GM21529 (cell line): Measurements from ENCODE around the gene HOXA5.

Experiments
- ATAC-seq: cut with Tn5 transposase; IDR thresholded peaks from one replicate; pipeline ENCODE4 v1.9.1; 2021; ENCODE audit not compliant: unreplicated experiment

The HOXA5 gene

GRCh38 chr7:27149842-27150567, 6.5 kb upstream of the HOXA5 start:
- ATAC-seq = no peak

- no peak for ATAC-seq
Observed at GRCh38 chr7:27148756-27149641, 5.5 kb upstream of the HOXA5 start.

GRCh38 chr7:27148031-27148755, 4.7 kb upstream of the HOXA5 start:
- ATAC-seq = no peak

- no peak for ATAC-seq
Observed at GRCh38 chr7:27147199-27148030, 3.9 kb upstream of the HOXA5 start, which contains the start of gene HOXA6. TSS of gene HOXA6 (minus strand) at chr7:27147774. CDS start at chr7:27147749, 25 bp downstream.

DNA sequence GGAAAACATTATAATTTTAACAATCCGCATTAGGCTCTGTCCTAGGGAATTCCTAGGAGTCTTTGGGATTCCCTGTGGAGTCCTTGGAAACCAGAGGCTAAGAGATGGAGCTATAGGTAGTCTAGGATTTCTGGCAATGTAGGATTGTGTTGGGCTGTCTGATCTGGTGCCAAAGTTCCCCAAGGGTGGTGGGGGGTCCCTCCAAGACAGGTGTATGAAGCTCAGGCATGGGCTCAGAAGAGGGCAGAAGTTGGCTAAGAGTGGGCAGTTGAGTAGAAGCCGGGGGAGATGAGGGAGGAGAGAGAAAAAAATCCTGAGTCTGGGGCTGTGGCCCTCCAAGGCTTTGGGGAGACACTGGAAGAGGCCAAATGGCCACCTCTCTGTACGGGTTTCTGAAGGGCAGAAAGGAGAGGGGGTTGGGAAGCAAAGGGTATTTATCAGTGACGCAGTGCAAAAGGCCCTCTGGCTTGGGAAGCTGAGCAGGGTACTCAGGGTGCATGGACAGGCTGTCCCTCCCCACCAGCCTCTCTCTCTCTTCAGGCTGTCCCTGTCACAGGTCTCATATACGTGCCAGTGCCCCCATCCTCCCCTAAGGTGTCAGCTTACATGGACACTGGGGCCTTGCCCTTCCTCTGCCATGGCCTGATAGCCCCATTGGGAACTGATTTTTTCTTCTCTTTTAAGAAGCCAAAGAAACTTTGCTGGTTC, 3.2 kb upstream of the HOXA5 start:
- ATAC-seq = no peak

GRCh38 chr7:27145914-27146412, 2.5 kb upstream of the HOXA5 start:
- no peak for ATAC-seq

DNA sequence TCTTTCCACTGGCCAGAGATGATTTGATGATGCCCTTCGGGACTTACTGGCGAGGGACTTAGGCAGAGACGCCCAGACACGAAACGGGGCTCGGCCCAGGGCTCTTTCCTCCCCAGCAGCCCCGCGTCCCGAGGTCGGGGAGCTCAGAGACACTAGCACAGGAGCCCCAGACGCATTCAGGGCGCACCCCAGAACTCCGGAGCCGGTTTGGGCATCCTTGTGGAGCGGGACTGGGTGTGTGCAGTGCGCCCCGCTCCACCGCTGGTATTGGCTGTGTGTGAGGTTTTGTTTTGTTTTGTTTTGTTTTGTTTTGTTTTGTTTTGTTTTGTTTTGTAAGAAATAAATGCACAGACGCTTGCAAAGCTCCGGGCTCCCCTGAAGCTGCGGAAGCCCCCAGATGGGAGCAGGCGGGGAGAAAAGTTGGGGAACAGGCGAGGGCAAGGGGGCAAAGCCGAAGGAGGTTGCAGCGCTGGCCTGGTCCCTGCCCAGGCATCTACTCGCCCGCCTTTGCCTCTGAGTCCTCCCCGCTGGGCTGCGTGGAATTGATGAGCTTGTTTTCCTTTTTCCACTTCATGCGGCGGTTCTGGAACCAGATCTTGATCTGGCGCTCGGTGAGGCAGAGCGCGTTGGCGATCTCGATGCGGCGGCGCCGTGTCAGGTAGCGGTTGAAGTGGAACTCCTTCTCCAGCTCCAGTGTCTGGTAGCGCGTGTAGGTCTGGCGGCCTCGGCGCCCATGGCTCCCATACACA, 1.9 kb upstream of the HOXA5 start:
- no peak for ATAC-seq

DNA sequence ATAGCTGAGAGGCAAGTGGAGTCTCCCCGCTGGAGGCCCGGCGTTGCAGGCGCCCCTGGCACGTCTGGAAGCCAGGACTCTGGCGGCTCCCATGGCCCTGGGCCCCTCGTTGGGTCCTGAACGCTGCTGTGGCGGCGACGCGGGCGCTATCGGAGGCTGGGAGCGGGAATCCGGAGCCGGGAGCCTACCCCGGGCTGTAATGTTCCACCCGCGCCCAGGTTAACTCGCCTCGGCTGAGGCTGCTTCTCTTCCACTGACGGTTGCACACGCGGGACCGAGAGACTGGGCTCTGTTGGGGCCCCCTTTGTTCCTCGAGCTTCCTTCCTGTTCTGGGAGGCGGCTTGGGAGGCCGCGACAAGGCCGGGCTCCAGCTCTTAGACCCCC, 1.3 kb upstream of the HOXA5 start:
- ATAC-seq = no peak

GRCh38 chr7:27143950-27144780, 684 bp upstream of the HOXA5 start:
- ATAC-seq = no peak

GRCh38 chr7:27142580-27143022, 880 bp downstream of the HOXA5 start:
- ATAC-seq = no peak

- no peak for ATAC-seq
Observed at GRCh38 chr7:27141923-27142579, 1.4 kb downstream of the HOXA5 start.

DNA sequence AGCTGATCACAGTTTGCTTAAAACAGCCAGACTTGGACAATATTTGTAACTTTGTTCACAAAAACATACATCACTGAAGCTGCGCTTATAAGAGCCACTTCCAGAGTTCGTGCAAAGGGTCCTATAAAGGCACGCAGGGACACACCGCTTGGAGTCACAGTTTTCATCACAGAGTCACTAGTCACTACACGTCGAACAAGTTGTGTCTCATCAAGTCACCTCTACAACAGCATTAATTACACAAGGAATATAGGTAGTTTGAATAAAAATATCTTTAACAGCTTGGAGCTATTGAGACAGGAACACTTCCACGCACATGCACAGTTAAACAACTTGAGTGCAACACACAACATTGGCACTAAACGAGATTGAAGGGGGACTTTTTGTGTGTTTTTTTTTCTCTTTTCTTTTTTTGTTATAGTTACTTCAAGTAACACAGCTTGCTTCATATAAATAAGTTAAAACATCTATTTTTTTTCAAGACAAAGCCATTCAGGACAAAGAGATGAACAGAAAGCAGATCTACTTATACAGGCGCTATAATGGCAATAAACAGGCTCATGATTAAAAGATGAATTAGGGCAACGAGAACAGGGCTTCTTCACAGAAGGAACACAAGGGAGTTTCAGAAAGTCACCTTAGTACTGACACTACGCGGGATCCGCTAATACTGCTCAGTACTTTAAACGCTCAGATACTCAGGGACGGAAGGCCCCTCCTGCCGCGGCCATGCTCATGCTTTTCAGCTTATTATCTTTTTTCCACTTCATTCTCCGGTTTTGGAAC, 2.2 kb downstream of the HOXA5 start:
- no peak for ATAC-seq

DNA sequence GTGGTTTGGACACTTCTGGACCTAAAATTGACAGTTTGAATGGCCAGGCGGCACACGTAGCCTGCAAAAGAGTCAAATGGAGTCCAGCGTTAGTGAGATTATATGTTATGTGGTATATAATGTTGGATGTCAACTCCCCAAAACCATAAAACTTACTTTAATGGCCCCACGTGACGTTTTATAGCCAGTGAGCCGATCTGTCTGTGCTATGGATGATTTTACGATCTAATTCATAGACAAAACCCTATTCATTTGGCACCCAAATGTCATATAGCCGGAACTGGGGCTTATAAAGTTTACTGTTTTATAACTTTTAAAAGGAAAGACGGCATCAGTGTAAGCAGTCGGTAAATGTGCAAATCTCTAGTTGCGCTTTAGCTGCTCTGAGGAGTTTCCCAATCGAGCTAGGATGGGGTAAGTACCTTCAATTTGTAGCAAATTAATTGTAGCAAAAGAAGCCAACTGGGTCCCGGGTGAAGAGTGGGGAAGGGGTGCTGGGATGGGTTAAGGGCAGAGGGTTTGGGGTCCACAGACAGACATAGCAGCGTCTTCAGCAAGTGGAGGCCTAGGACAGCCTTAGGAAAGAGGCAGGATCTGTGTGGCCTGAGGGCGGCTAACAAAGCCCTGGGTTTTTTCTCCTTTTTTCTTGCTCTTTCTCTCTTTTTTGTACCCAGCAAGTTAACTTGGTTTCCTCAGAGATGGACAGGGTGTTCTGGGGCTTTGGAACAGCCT, 3.2 kb downstream of the HOXA5 start:
- no peak for ATAC-seq

DNA sequence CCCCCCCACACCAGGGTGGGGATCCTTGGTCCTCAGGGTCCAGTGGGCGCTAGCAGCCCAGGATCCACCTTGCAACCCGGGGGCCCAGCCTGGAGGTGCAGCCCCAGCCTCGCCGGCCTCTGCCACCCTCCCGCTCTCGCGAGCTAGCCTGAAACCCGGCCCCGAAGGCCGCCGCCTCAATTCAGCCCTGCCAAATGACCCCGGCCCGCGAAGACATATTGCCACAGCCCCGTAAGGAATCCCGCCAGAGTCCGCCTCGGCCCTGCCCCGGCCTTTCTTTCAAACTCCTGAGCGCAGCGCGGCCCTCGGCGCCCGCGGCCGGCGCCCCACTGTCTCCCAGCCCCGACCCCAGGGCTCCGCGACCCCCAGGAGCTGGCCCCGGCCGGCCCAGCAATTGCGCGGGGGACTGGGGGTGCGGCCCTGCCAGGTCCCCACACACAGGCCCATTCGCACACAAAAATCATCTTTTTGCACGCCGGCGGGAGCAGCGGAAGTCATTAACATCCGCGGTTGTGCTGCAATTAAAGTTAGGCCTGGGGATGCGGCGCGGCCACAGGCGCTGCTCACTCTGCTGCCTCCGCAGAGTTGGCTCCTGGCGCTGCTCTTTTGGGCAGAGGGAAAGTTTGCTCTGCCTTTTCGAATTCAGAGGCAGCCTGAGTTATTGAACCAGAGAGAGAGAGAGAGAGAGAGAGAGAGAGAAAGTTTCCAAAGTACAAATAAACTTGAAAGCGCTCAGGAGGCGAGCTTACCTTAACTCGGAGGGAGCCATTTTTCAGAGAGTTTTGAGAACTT, 4.0 kb downstream of the HOXA5 start:
- no peak for ATAC-seq

- ATAC-seq = no peak
Observed at GRCh38 chr7:27138985-27139333, 4.5 kb downstream of the HOXA5 start.

GRCh38 chr7:27138472-27138871, 5.0 kb downstream of the HOXA5 start:
- no peak for ATAC-seq
